ENCODE data around the gene PANK3.

DNA sequence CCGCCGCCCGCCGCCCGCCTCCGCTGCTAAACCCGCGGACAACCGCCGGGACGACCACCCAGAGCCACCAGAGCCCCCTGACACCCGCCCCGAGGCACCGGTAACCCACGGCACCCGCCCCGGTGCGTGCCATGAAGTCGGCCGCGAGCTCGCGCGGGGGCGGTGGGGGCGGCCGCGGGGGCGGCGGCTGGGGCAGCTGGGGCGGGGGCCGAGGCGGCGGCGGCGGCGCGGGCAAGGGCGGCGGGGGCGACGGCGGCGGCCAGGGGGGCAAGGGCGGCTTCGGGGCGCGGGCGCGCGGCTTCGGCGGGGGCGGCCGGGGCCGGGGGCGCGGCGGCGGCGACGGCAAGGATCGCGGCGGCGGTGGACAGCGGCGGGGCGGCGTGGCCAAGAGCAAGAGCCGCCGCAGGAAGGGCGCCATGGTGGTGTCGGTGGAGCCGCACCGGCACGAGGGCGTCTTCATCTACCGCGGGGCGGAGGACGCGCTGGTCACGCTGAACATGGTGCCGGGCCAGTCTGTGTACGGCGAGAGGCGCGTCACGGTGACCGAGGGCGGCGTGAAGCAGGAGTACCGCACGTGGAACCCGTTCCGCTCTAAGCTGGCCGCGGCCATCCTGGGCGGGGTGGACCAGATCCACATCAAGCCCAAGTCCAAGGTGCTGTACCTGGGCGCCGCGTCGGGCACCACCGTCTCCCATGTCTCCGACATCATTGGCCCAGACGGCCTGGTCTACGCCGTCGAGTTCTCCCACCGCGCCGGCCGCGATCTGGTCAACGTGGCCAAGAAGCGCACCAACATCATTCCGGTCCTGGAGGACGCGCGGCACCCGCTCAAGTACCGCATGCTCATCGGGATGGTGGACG, 49.6 kb downstream of the PANK3 start:
- no peak for TF ChIP-seq CTCF (IDR thresholded peaks at IDR 0.05)
- TF ChIP-seq POLR2AphosphoS5 (IDR thresholded peaks at IDR 0.05): no peak
- no peak for TF ChIP-seq POLR2A (IDR thresholded peaks at IDR 0.05)
- no peak for TF ChIP-seq EP300 (IDR thresholded peaks at IDR 0.05)

All from sigmoid colon (tissue), 4 donors.